HUES48 (cell line): Measurements from ENCODE around the gene P3H3.
A peak's percentile ranks its signal among the peaks of the same experiment; 100 is the strongest.
"Not testable (repeated sequence)": the region's sequence is repeated elsewhere in the genome, so short reads cannot be mapped to it uniquely, and the experiment has no call there.

ENCODE experiments used
- H3K27ac ChIP-seq: one replicate; pipeline ENCODE4 v1.7.0; 2013; ENCODE audit warnings: low read depth, low read length, inconsistent platforms
- H3K27me3 ChIP-seq: 2 replicates; pipeline ENCODE4 v1.6.1; 2013; ENCODE audit warnings: mild to moderate bottlenecking, low read length; ENCODE audit not compliant: control insufficient read depth, insufficient read depth
- H3K36me3 ChIP-seq: 2 replicates; pipeline ENCODE4 v1.6.1; 2013; ENCODE audit warnings: low read length; ENCODE audit not compliant: control insufficient read depth, insufficient read depth
- H3K4me1 ChIP-seq: 2 replicates; pipeline ENCODE4 v1.6.1; 2013; ENCODE audit warnings: mild to moderate bottlenecking, low read length; ENCODE audit not compliant: control insufficient read depth, insufficient read depth
- H3K4me3 ChIP-seq: 2 replicates; pipeline ENCODE4 v1.5.1; 2013; ENCODE audit warnings: mild to moderate bottlenecking, low read depth, low read length
- H3K9ac ChIP-seq: 2 replicates; pipeline ENCODE4 v1.6.1; 2013; ENCODE audit warnings: mild to moderate bottlenecking, low read depth, low read length, moderate library complexity
- H3K9me3 ChIP-seq: 2 replicates; pipeline ENCODE4 v1.6.1; 2013; ENCODE audit warnings: low read length; ENCODE audit not compliant: control insufficient read depth, insufficient read depth

The P3H3 gene

DNA sequence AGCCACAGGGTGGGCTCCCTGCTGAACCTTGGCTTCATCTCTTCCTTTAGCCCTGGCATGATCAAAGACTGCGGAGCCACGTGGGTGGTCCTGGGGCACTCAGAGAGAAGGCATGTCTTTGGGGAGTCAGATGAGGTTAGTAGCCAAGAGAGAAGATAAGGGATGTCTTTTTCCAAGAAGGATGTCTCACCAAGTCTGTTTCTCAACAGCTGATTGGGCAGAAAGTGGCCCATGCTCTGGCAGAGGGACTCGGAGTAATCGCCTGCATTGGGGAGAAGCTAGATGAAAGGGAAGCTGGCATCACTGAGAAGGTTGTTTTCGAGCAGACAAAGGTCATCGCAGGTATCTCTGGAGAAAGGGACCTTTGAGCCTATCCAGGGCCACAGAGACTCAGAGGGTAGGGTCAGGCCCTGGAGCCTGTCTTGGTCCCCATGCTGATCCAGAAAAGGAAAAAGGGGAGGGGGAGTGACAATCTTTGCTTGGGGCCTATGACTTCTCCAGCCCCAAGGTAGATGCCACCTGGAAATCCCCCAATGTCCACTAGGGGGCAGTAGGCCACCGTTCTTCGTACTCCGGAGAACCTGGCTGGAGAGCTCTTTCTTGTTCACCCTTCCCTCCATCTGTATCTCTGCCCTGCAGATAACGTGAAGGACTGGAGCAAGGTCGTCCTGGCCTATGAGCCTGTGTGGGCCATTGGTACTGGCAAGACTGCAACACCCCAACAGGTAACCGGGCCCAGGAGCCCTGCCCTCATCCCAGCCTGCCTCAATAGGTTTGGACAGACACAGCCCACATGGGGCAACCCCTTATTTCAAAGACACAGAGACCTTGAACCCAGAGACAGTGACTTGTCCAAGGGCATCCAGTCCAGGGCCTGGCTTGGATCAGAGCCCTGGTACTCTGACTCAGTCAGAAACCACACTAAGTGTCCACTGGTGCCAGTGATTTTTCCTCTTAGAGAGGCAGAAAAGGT lies 41.1 kb downstream of the P3H3 start:
- Histone ChIP-seq H3K36me3 (peaks cover 44% of the 10 kb centered on the region), H3K27ac (peak overlapping the region; percentile 37), H3K4me1 (peaks cover 44% of the 10 kb centered on the region)

GRCh38 chr12:6870304-6870703 lies 42.1 kb downstream of the P3H3 start:
- H3K4me3 ChIP-seq, H3K27ac ChIP-seq, H3K9ac ChIP-seq, H3K27me3 ChIP-seq, H3K9me3 ChIP-seq: not testable (repeated sequence)
- Histone ChIP-seq H3K36me3 (peaks cover 34% of the 10 kb centered on the region), H3K4me1 (peaks cover 44% of the 10 kb centered on the region)

More for the DNA sequence above, 41.1 kb downstream of the P3H3 start:
- Histone ChIP-seq H3K27me3 (no peaks in the 10 kb centered on the region), H3K9ac (0 out of 2 replicates have a peak overlapping the region, but pooled peaks have one; percentile 88), H3K4me3 (peak overlapping the region; percentile 95), H3K9me3 (no peaks in the 10 kb centered on the region)

- Histone ChIP-seq H3K4me3 (peak overlapping the region; percentile 96), H3K27me3 (no peaks in the 10 kb centered on the region), H3K27ac (peak overlapping the region; percentile 67), H3K9ac (no peak overlapping the region), H3K4me1 (peaks cover 38% of the 10 kb centered on the region), H3K36me3 (peaks cover 30% of the 10 kb centered on the region), H3K9me3 (no peaks in the 10 kb centered on the region)
Measured at GRCh38 chr12:6871052-6871957, 43.1 kb downstream of the P3H3 start.

GRCh38 chr12:6872073-6873048 lies 44.2 kb downstream of the P3H3 start:
- Histone ChIP-seq H3K36me3 (peaks cover 30% of the 10 kb centered on the region), H3K4me3 (peak overlapping the region; percentile 96), H3K9ac (peak overlapping the region; percentile 72), H3K27me3 (no peaks in the 10 kb centered on the region), H3K9me3 (no peaks in the 10 kb centered on the region), H3K27ac (peak overlapping the region; percentile 85), H3K4me1 (peaks cover 31% of the 10 kb centered on the region)

GRCh38 chr12:6873094-6874014 lies 45.1 kb downstream of the P3H3 start, which contains the start of gene SPSB2:
Gene SPSB2 (minus strand): TSS chr12:6873303. CDS start chr12:6872901, 402 bp downstream.
- H3K36me3 ChIP-seq, result peaks cover 30% of the 10 kb centered on the region
- no peaks in the 10 kb centered on the region for H3K27me3 ChIP-seq
- H3K9me3 ChIP-seq, result no peaks in the 10 kb centered on the region
- peaks cover 31% of the 10 kb centered on the region for H3K4me1 ChIP-seq
- H3K27ac ChIP-seq, result peak within 1 kb of the TSS; percentile 85
- peak within 1 kb of the TSS; percentile 96 for H3K4me3 ChIP-seq
- peak within 1 kb of the TSS; percentile 72 for H3K9ac ChIP-seq

DNA sequence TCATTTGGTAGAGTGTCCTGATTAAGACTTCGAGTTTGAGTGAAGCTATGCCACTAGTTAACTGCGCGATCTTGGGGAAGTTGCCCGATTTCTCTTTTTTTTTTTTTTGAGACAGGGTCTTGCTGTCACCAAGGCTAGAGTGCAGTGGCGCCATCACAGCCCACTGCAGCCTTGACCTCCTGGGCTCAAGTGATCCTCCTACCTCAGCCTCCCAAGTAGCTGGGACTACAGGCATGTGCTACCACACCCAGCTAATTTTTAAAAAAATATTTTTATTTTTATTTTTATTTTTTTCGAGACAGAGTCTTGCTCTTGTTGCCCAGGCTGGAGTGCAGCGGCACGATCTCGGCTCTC lies 45.8 kb downstream of the P3H3 start:
- not testable (repeated sequence) for H3K9me3 ChIP-seq, H3K27me3 ChIP-seq
- H3K27ac ChIP-seq, result peak overlapping the region; percentile 83
- peak overlapping the region; percentile 86 for H3K4me3 ChIP-seq
- H3K36me3 ChIP-seq, result peaks cover 27% of the 10 kb centered on the region
- peak overlapping the region; percentile 66 for H3K9ac ChIP-seq
- peaks cover 28% of the 10 kb centered on the region for H3K4me1 ChIP-seq

GRCh38 chr12:6879824-6880223 lies 51.6 kb downstream of the P3H3 start:
- H3K36me3 ChIP-seq, result peaks cover 24% of the 10 kb centered on the region
- not testable (repeated sequence) for H3K9ac ChIP-seq, H3K9me3 ChIP-seq, H3K27ac ChIP-seq, H3K27me3 ChIP-seq, H3K4me3 ChIP-seq, H3K4me1 ChIP-seq

GRCh38 chr12:6883252-6883651 lies 55.0 kb downstream of the P3H3 start:
- H3K9ac ChIP-seq, result no peak overlapping the region
- peaks cover 20% of the 10 kb centered on the region for H3K4me1 ChIP-seq
- no peaks in the 10 kb centered on the region for H3K27me3 ChIP-seq
- H3K27ac ChIP-seq, result no peak overlapping the region
- peaks cover 21% of the 10 kb centered on the region for H3K36me3 ChIP-seq
- H3K4me3 ChIP-seq, result no peak overlapping the region
- no peaks in the 10 kb centered on the region for H3K9me3 ChIP-seq

- peaks cover 24% of the 10 kb centered on the region for H3K4me1 ChIP-seq
- H3K9ac ChIP-seq, result no peak overlapping the region
- H3K27ac ChIP-seq, result no peak overlapping the region
Measured at GRCh38 chr12:6883683-6884082, 55.5 kb downstream of the P3H3 start.

More at GRCh38 chr12:6883683-6884082, 55.5 kb downstream of the P3H3 start:
- Histone ChIP-seq H3K36me3 (peaks cover 21% of the 10 kb centered on the region), H3K9me3 (no peaks in the 10 kb centered on the region), H3K27me3 (no peaks in the 10 kb centered on the region), H3K4me3 (no peak overlapping the region)
